Measurements from ENCODE around the gene PDK2. TPM values are rescaled to one million over a fixed set of nuclear protein-coding genes. Genes with fewer than 3 reads are reported as not detected.

The PDK2 gene
- total RNA-seq = 100 to 1,000 TPM; 111 to 335 (median 124) TPM

DNA sequence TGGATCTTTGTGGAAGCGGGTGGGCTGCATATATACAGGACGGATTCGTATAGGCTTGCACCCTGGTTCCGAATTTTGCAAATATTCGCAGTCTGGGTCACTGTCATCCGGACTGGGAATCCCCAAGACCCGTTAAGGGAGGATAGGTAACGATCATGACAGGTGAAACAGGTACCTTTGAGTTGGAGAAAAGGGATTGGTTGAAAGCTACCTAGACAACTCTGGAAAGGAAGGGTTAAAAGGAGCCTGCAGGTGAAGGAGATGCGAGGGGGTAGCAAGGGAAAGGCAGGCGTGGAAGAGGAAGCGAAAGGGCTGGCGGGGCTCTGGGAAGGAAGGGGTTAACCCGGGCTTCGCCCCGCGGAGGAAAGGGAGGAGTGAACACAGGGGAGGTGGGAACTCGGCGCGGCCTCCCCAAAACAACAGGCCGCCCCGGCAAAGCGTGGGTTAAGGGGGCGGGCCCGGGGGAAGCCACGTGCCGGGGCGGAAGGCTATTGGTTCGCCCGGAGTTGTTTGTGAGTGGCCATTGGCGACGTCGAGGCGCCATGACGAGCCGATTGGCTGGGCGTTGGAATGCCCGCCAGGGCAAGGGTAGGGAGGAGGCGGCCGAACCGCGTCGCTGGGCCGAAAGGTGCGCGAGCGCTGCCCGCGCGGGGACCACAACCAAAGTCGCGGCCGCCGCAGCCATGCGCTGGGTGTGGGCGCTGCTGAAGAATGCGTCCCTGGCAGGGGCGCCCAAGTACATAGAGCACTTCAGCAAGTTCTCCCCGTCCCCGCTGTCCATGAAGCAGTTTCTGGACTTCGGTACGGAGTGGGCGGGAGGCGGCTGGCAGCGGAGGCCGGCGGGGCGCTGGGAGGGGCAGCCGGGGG, at the start of gene PDK2:
Gene PDK2, plus strand, starts transcription at position 599 of the 867 bp plus-strand sequence. Its CDS starts 85 bp downstream, at position 684.
- in situ Hi-C loops (cut with MboI; ENCODE audit: low sequenced_read_pairs in 4 of 4) = loop anchor here in 2 of 4 donors (5.0 kb wide), 2 partner anchors 68 to 77 kb away; no protein-coding TSS in a partner anchor
- Histone ChIP-seq H3K27me3 (no peaks in the 10 kb centered on the region), H3K4me1 (peaks cover 43 to 47% of the 10 kb centered on the region in 2 donors), H3K36me3 (peaks cover 0 to 2% of the 10 kb centered on the region in 2 donors), H3K4me3 (peak within 1 kb of the TSS; percentile 86 to 97 (median 90)), H3K9me3 (no peaks in the 10 kb centered on the region), H3K27ac (peak within 1 kb of the TSS; percentile 96 to 99 (median 98))
- DNase-seq = peak; percentile 95 to 96
- TF ChIP-seq POLR2A (IDR thresholded peaks at IDR 0.05) = peak; percentile 93 to 95
- TF ChIP-seq, protein P1, sequence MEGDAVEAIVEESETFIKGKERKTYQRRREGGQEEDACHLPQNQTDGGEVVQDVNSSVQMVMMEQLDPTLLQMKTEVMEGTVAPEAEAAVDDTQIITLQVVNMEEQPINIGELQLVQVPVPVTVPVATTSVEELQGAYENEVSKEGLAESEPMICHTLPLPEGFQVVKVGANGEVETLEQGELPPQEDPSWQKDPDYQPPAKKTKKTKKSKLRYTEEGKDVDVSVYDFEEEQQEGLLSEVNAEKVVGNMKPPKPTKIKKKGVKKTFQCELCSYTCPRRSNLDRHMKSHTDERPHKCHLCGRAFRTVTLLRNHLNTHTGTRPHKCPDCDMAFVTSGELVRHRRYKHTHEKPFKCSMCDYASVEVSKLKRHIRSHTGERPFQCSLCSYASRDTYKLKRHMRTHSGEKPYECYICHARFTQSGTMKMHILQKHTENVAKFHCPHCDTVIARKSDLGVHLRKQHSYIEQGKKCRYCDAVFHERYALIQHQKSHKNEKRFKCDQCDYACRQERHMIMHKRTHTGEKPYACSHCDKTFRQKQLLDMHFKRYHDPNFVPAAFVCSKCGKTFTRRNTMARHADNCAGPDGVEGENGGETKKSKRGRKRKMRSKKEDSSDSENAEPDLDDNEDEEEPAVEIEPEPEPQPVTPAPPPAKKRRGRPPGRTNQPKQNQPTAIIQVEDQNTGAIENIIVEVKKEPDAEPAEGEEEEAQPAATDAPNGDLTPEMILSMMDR (IDR thresholded peaks at IDR 0.05 in 4 of 5, conservative IDR thresholded peaks at IDR 0.05 in 1 of 5) = no peak
- intact Hi-C loops (cut with DNase I; ENCODE audit: low total_unique reads) = loop anchor here (1.0 to 10.0 kb wide), 7 partner anchors 34 to 330 kb away; partner anchors contain the start of gene ACSF2
- peak; percentile 79 to 83 for ATAC-seq

DNA sequence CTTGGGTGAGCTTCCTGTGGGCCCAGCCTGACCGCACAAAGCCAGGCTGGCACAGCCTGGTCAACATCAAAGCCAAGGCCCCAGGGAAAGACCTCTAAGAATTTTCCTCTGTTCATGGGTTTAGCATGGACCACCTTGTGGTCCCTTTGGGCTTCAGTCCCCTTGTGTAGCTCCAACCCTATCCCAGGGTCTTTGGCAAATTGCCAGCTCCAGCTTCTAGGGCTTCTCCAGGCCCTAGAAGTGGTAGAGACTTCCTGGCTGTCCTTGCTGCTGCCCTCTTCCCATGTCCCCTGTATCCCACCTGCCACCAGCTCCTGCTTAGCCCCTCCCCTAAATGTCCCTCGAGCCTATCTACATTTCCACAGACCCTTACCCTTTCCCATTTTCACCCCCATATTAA, 49.0 kb upstream of the PDK2 start:
- Histone ChIP-seq H3K36me3 (no peaks in the 10 kb centered on the region), H3K9me3 (no peaks in the 10 kb centered on the region), H3K4me3 (no peak overlapping the region), H3K27ac (no peak overlapping the region), H3K4me1 (peaks cover 12 to 17% of the 10 kb centered on the region in 2 donors), H3K27me3 (no peaks in the 10 kb centered on the region)
- DNase-seq (no peak), ATAC-seq (no peak)
- intact Hi-C loops (cut with DNase I; ENCODE audit: low total_unique reads) = no loop called here
- TF ChIP-seq, protein P1 (IDR thresholded peaks at IDR 0.05 in 4 of 5, conservative IDR thresholded peaks at IDR 0.05 in 1 of 5) = no peak
- TF ChIP-seq POLR2A (IDR thresholded peaks at IDR 0.05) = no peak
- in situ Hi-C loops (cut with MboI; ENCODE audit: low sequenced_read_pairs in 4 of 4) = no loop called here

DNA sequence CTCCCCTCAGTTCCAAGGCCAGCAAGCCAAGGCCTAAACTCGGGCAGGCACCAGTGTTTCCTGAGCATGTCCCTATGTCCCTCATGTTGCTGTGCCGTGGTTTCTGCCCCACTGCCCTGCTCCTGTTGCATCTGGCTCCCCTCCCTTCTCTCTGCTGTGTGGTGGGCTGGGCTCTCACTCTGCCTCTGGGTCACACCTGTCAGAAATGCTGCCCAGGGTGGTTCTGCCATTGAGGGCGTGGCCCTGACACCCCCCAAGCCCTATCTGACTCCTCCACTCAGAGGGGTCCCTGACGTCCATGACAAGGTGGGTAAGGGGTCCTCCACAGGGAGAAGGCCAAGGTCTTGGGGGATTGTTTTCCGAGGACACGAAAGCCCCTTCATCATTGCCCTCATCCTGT, 48.5 kb upstream of the PDK2 start:
- H3K4me3 ChIP-seq = no peak overlapping the region
- no peaks in the 10 kb centered on the region for H3K36me3 ChIP-seq
- intact Hi-C loops (cut with DNase I; ENCODE audit: low total_unique reads) = no loop called here
- H3K27ac ChIP-seq = no peak overlapping the region
- H3K27me3 ChIP-seq = no peaks in the 10 kb centered on the region
- H3K9me3 ChIP-seq = no peaks in the 10 kb centered on the region
- H3K4me1 ChIP-seq = peaks cover 12 to 17% of the 10 kb centered on the region in 2 donors
- no peak for ATAC-seq
- in situ Hi-C loops (cut with MboI; ENCODE audit: low sequenced_read_pairs in 4 of 4) = no loop called here
- TF ChIP-seq, protein P1 (IDR thresholded peaks at IDR 0.05 in 4 of 5, conservative IDR thresholded peaks at IDR 0.05 in 1 of 5) = no peak
- no peak for TF ChIP-seq POLR2A (IDR thresholded peaks at IDR 0.05)
- no peak for DNase-seq

DNA sequence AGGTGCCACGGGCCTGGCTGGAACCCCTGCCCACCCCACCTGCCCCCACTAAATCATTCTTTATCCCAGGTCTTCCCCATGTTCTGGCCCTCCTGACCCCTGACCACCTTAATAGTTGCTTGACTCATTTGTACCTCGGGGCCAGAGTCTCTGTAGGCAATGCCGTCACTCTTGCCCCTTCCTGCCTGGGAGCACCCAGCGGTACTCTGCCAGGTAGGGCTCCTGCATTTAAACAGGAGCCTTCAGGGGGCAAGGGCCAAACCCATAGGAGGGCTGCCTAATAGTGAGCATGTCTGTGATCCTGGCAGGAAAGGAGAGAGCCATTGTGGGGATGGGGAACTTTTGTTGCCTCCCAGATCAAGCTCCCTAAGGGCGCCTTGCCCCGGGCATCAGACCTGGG, 48.1 kb upstream of the PDK2 start:
- DNase-seq (no peak), ATAC-seq (no peak)
- H3K4me3 ChIP-seq = no peak overlapping the region
- H3K36me3 ChIP-seq = no peaks in the 10 kb centered on the region
- H3K9me3 ChIP-seq = no peaks in the 10 kb centered on the region
- TF ChIP-seq, protein P1 (IDR thresholded peaks at IDR 0.05 in 4 of 5, conservative IDR thresholded peaks at IDR 0.05 in 1 of 5) = no peak
- TF ChIP-seq POLR2A (IDR thresholded peaks at IDR 0.05) = no peak
- no peaks in the 10 kb centered on the region for H3K27me3 ChIP-seq
- peaks cover 12 to 17% of the 10 kb centered on the region in 2 donors for H3K4me1 ChIP-seq
- intact Hi-C loops (cut with DNase I; ENCODE audit: low total_unique reads) = no loop called here
- in situ Hi-C loops (cut with MboI; ENCODE audit: low sequenced_read_pairs in 4 of 4) = no loop called here
- peak overlapping the region in 1 of 4 donors; percentile 57 for H3K27ac ChIP-seq
